Activated CD8-positive, alpha-beta T cell treated with anti-CD3 and anti-CD28 coated beads for 36 hours (primary cell): ENCODE measurements around the gene PMM1. TPM values are rescaled to one million over a fixed set of nuclear protein-coding genes. Genes with fewer than 3 reads are reported as not detected.

Source experiments
- ATAC-seq: fragments of 200-7000 bp; cut with Tn5 transposase; one replicate; pipeline ENCODE4 v1.10.0; 2021; ENCODE audit warnings: mild to moderate bottlenecking, moderate library complexity
- CTCF ChIA-PET: fragments of 350-600 bp; sonication (Branson Sonifier 250); formaldehyde crosslinking; loops from one replicate; lab custom pipeline; 2021; ENCODE audit warnings: antibody characterized with exemption; lab: Charles Lee
- POLR2A ChIA-PET: fragments of 350-600 bp; sonication (Branson Sonifier 250); formaldehyde crosslinking; loops from one replicate; lab custom pipeline; 2021; ENCODE audit warnings: antibody characterized with exemption; lab: Charles Lee
- DNase-seq: peaks from one replicate; pipeline ENCODE4 v3.0.0-alpha.2; 2020
- H3K27ac Mint-ChIP-seq: one replicate; pipeline ENCODE4 v1.8.0; 2021; ENCODE audit warnings: mild to moderate bottlenecking, mixed read lengths
- H3K27me3 Mint-ChIP-seq: one replicate; pipeline ENCODE4 v1.8.0; 2021; ENCODE audit warnings: mixed read lengths
- H3K36me3 Mint-ChIP-seq: one replicate; pipeline ENCODE4 v1.8.0; 2021; ENCODE audit warnings: low read depth, mixed read lengths
- H3K4me1 Mint-ChIP-seq: one replicate; pipeline ENCODE4 v1.8.0; 2021; ENCODE audit warnings: low read depth, mixed read lengths
- H3K4me3 Mint-ChIP-seq: one replicate; pipeline ENCODE4 v1.8.0; 2021; ENCODE audit warnings: mild to moderate bottlenecking, moderate library complexity, mixed read lengths
- H3K9me3 Mint-ChIP-seq: one replicate; pipeline ENCODE4 v1.8.0; 2021; ENCODE audit warnings: mixed read lengths
- intact Hi-C: fragments of 100-400 bp; cut with micrococcal nuclease; formaldehyde crosslinking; loops from one replicate; pipeline ENCODE4 v1.10.0; 2022
- total RNA-seq, 2 experiments: library from RNA; stranded (reverse); gene quantifications; one replicate each; pipeline ENCODE4 v1.2.3, GENCODE V29; 2021
- TF ChIP-seq, protein P1 (sequence below): fragments of 200-600 bp; IDR thresholded peaks from one replicate; pipeline ENCODE4 v1.8.0; 2022; ENCODE audit warnings: antibody characterized with exemption, mild to moderate bottlenecking

Gene PMM1
- total RNA-seq, 2 experiments from 2014 or later, result 29.8 to 29.9 TPM

GRCh38 chr22:41619979-41620588 lies 30.4 kb upstream of the PMM1 start:
- TF ChIP-seq, protein P1, sequence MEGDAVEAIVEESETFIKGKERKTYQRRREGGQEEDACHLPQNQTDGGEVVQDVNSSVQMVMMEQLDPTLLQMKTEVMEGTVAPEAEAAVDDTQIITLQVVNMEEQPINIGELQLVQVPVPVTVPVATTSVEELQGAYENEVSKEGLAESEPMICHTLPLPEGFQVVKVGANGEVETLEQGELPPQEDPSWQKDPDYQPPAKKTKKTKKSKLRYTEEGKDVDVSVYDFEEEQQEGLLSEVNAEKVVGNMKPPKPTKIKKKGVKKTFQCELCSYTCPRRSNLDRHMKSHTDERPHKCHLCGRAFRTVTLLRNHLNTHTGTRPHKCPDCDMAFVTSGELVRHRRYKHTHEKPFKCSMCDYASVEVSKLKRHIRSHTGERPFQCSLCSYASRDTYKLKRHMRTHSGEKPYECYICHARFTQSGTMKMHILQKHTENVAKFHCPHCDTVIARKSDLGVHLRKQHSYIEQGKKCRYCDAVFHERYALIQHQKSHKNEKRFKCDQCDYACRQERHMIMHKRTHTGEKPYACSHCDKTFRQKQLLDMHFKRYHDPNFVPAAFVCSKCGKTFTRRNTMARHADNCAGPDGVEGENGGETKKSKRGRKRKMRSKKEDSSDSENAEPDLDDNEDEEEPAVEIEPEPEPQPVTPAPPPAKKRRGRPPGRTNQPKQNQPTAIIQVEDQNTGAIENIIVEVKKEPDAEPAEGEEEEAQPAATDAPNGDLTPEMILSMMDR, result no peak
- Mint-ChIP-seq H3K36me3 (peaks cover 59% of the 10 kb centered on the region), H3K9me3 (no peaks in the 10 kb centered on the region), H3K4me3 (peak overlapping the region; percentile 98), H3K27me3 (no peaks in the 10 kb centered on the region), H3K27ac (peak overlapping the region; percentile 98), H3K4me1 (peaks cover 48% of the 10 kb centered on the region)
- DNase-seq (peak; percentile 68), ATAC-seq (peak; percentile 15)
- ChIA-PET CTCF (interaction anchor here (1.4 to 2.2 kb wide), 3 partner anchors 16 to 46 kb away, joined by 3 to 10 read pairs (median 4); partner anchors contain the start of gene PMM1), POLR2A (interaction anchor here (0.9 to 5.2 kb wide), 23 partner anchors 9 to 334 kb away, joined by 3 to 37 read pairs (median 5); partner anchors contain the start of genes ACO2, CCDC134, PHF5A and PMM1)
- intact Hi-C loops, result loop anchor here (1.0 kb wide), 1 partner anchor 30 kb away; no protein-coding TSS in a partner anchor

- Mint-ChIP-seq H3K4me3 (no peak overlapping the region), H3K9me3 (no peaks in the 10 kb centered on the region), H3K27me3 (no peaks in the 10 kb centered on the region), H3K36me3 (peaks cover 40% of the 10 kb centered on the region), H3K4me1 (peaks cover 24% of the 10 kb centered on the region), H3K27ac (no peak overlapping the region)
- ChIA-PET POLR2A (interaction anchor here (1.1 kb wide), 2 partner anchors 23 to 62 kb away, joined by 3 read pairs; partner anchors contain the start of gene PMM1), CTCF (interaction anchor here (0.8 to 2.1 kb wide), 3 partner anchors 27 to 54 kb away, joined by 3 to 5 read pairs (median 4); no protein-coding TSS in a partner anchor)
- DNase-seq, result no peak
- no peak for ATAC-seq
- TF ChIP-seq, protein P1, result no peak
- intact Hi-C loops, result no loop called here
These were observed 23.8 kb upstream of the PMM1 start for GRCh38 chr22:41613456-41613855.

DNA sequence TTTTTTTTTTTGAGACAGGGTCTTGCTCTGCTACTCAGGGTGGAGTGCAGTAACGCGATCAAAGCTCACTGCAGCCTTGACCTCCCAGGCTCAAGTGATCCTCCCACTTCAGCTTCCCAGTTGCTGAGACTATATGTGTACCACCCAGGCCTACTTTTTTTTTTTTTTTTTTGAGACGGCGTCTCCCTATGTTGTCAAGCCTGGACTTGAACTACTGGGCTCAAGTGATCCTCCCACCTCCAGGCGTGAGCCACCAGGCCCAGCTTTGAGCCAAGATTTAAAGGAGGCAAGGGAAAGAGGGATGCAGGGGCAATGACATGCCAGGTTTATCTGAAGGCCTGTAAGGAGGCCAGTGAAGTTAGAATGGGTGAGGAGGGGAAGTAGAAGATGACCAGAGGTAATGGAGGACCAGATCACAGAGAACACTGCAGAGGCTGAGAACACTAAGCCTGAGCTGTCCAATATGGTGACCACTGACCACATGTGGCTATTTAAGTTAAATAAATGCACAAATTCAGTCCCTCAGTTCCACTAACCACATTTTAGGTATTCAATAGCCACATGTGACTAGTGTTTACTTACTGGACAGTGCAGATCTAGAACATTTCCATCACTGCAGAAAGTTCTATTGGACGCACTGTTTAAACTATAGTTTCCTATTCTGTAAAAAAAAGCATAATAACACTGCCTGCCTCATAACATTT lies 23.1 kb upstream of the PMM1 start:
- ChIA-PET CTCF (interaction anchor here (0.8 to 1.2 kb wide), 2 partner anchors 16 to 54 kb away, joined by 3 to 4 read pairs; no protein-coding TSS in a partner anchor), POLR2A (interaction anchor here (0.6 to 1.1 kb wide), 3 partner anchors 23 to 63 kb away, joined by 3 to 4 read pairs (median 3); partner anchors contain the start of gene PMM1)
- ATAC-seq, result no peak
- no peaks in the 10 kb centered on the region for H3K9me3 Mint-ChIP-seq
- no peak for DNase-seq
- peaks cover 20% of the 10 kb centered on the region for H3K4me1 Mint-ChIP-seq
- intact Hi-C loops, result no loop called here
- TF ChIP-seq, protein P1, result no peak
- no peak overlapping the region for H3K27ac Mint-ChIP-seq
- no peaks in the 10 kb centered on the region for H3K27me3 Mint-ChIP-seq
- H3K4me3 Mint-ChIP-seq, result no peak overlapping the region
- H3K36me3 Mint-ChIP-seq, result peaks cover 41% of the 10 kb centered on the region

DNA sequence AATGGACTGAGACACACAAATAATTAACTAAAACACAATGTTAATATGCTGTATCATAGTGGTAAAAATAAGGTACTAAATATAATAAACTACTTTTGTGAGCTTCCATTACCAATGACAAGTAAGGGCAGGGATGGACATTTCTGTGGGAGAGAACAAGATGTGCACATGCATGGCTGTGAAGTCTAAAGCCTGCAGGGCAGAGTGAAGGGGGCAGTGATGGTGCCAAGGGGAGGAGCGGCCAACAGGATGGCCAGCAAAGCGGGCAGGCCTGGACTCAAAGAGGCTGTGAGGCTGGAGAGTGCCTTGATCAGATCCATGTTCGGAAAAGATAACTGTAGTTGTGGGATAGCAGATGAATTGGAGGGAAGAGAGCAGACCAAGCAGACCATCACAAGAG lies 18.7 kb upstream of the PMM1 start:
- no peaks in the 10 kb centered on the region for H3K27me3 Mint-ChIP-seq
- POLR2A ChIA-PET, result interaction anchor here (0.8 to 1.2 kb wide), 2 partner anchors 11 to 19 kb away, joined by 3 to 6 read pairs; partner anchors contain the start of gene PMM1
- no peak overlapping the region for H3K4me3 Mint-ChIP-seq
- TF ChIP-seq, protein P1, result no peak
- CTCF ChIA-PET, result interaction anchor here (1.1 kb wide), 1 partner anchor 12 kb away, joined by 3 read pairs; no protein-coding TSS in a partner anchor
- peaks cover 59% of the 10 kb centered on the region for H3K36me3 Mint-ChIP-seq
- peaks cover 22% of the 10 kb centered on the region for H3K4me1 Mint-ChIP-seq
- no peak for DNase-seq
- no peak overlapping the region for H3K27ac Mint-ChIP-seq
- intact Hi-C loops, result no loop called here
- H3K9me3 Mint-ChIP-seq, result no peaks in the 10 kb centered on the region
- no peak for ATAC-seq
